ENCODE data around the gene MAT1A.
A peak's percentile ranks its signal among the peaks of the same experiment; 100 is the strongest.

The MAT1A gene

GRCh38 chr10:80289451-80290287 lies at the start of gene MAT1A:
TSS of gene MAT1A (minus strand) at chr10:80289658. CDS start at chr10:80289423, 235 bp downstream.
- TF ChIP-seq, protein P1, sequence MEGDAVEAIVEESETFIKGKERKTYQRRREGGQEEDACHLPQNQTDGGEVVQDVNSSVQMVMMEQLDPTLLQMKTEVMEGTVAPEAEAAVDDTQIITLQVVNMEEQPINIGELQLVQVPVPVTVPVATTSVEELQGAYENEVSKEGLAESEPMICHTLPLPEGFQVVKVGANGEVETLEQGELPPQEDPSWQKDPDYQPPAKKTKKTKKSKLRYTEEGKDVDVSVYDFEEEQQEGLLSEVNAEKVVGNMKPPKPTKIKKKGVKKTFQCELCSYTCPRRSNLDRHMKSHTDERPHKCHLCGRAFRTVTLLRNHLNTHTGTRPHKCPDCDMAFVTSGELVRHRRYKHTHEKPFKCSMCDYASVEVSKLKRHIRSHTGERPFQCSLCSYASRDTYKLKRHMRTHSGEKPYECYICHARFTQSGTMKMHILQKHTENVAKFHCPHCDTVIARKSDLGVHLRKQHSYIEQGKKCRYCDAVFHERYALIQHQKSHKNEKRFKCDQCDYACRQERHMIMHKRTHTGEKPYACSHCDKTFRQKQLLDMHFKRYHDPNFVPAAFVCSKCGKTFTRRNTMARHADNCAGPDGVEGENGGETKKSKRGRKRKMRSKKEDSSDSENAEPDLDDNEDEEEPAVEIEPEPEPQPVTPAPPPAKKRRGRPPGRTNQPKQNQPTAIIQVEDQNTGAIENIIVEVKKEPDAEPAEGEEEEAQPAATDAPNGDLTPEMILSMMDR (IDR thresholded peaks at IDR 0.05; ENCODE audit: control insufficient read depth, extremely low read depth, insufficient read depth) = no peak
- peak; percentile 8 for DNase-seq (ENCODE audit: low read depth)
- no peak within 1 kb of the TSS for H3K4me3 ChIP-seq (ENCODE audit: low read depth, low read length)

- H3K4me3 ChIP-seq (ENCODE audit: low read depth, low read length) = no peak overlapping the region
- TF ChIP-seq, protein P1 (IDR thresholded peaks at IDR 0.05; ENCODE audit: control insufficient read depth, extremely low read depth, insufficient read depth) = no peak
- no peak for DNase-seq (ENCODE audit: low read depth)
These were observed 44.5 kb upstream of the MAT1A start for GRCh38 chr10:80333983-80334382.

DNA sequence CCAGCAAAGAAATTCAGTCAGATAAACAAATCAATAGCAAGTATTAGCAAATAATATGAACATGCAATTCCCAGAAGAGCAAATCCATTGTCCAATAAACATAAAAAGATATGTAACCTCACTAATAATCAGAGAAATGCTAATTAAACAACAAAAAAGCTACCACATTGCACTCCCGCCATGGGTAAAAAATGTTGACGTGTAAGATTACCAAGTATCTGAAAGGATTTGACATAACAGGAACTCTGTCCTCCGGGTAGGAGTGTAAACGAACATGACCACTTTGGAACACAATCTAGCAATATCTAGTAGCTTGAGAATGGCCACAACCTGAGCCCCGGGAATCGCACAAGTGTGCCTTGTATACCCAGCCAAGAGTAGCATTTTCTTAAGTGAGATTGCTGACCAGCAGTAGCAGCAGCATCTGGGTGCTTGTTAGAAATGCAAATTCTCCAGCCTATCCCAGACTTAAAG lies 35.5 kb upstream of the MAT1A start:
- TF ChIP-seq, protein P1 (IDR thresholded peaks at IDR 0.05; ENCODE audit: control insufficient read depth, extremely low read depth, insufficient read depth) = no peak
- no peak for DNase-seq (ENCODE audit: low read depth)
- H3K4me3 ChIP-seq (ENCODE audit: low read depth, low read length) = no peak overlapping the region

- no peak for DNase-seq (ENCODE audit: low read depth)
- TF ChIP-seq, protein P1 (IDR thresholded peaks at IDR 0.05; ENCODE audit: control insufficient read depth, extremely low read depth, insufficient read depth) = no peak
- no peak overlapping the region for H3K4me3 ChIP-seq (ENCODE audit: low read depth, low read length)
These were observed 34.6 kb upstream of the MAT1A start for GRCh38 chr10:80324086-80324485.

GRCh38 chr10:80323311-80323710 lies 33.9 kb upstream of the MAT1A start:
- no peak for DNase-seq (ENCODE audit: low read depth)
- TF ChIP-seq, protein P1 (IDR thresholded peaks at IDR 0.05; ENCODE audit: control insufficient read depth, extremely low read depth, insufficient read depth) = no peak
- no peak overlapping the region for H3K4me3 ChIP-seq (ENCODE audit: low read depth, low read length)

- TF ChIP-seq, protein P1 (IDR thresholded peaks at IDR 0.05; ENCODE audit: control insufficient read depth, extremely low read depth, insufficient read depth) = no peak
- H3K4me3 ChIP-seq (ENCODE audit: low read depth, low read length) = no peak overlapping the region
- DNase-seq (ENCODE audit: low read depth) = no peak
These were observed 33.3 kb upstream of the MAT1A start for GRCh38 chr10:80322711-80323110.

Data from LNCaP clone FGC (cell line).